ENCODE measurements around the gene ANKRD11. TPM values are rescaled to one million over a fixed set of nuclear protein-coding genes. Genes with fewer than 3 reads are reported as not detected.

The ANKRD11 gene
- total RNA-seq, 1 donor from 2014 or later: 165 TPM

DNA sequence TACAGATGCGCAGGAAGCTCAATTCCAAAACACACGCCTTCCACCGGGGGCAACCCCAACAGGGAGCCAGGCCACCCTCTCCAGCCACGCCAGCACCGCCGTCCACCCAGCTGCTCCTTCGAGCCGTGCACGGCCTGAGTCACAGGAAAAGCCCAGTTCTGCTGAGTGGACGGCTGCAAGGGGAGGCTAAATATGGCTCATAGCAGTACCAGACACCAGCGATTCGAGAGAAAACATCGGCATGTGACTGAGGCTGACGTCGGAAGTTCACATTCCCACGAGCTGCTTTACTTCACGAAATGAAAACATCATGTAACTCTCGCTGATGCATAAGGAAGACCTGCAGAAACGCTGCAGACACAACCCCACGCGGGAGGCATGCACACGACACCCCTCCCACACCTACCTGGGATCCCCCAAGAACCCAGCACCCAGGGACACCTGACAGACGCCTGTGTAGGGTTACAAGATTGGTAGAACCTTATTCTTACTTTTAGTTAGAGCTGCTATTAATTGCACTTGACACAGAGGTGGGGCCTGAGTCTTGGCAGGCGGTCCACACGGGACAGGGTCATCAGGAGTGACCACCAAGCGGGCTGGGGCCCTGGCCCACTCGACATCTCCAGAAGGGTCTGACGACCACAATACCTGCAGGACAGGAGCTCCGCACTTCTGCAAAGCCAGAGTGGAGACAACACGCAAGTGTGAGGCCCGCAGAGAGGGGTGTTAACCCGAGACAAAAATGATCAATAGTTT, 116.8 kb downstream of the ANKRD11 start:
- H3K36me3 Mint-ChIP-seq (ENCODE audit: low read depth, unreplicated experiment): peaks cover 18% of the 10 kb centered on the region
- H3K4me1 Mint-ChIP-seq (ENCODE audit: unreplicated experiment): peaks cover 68% of the 10 kb centered on the region
- no peak overlapping the region for H3K4me3 Mint-ChIP-seq (ENCODE audit: unreplicated experiment)
- H3K9me3 Mint-ChIP-seq (ENCODE audit: unreplicated experiment): no peaks in the 10 kb centered on the region
- H3K27me3 Mint-ChIP-seq (ENCODE audit: unreplicated experiment): no peaks in the 10 kb centered on the region
- no peak overlapping the region for H3K27ac Mint-ChIP-seq (ENCODE audit: unreplicated experiment)
- no peak for DNase-seq (ENCODE audit: low spot score)
- TF ChIP-seq, protein P1, sequence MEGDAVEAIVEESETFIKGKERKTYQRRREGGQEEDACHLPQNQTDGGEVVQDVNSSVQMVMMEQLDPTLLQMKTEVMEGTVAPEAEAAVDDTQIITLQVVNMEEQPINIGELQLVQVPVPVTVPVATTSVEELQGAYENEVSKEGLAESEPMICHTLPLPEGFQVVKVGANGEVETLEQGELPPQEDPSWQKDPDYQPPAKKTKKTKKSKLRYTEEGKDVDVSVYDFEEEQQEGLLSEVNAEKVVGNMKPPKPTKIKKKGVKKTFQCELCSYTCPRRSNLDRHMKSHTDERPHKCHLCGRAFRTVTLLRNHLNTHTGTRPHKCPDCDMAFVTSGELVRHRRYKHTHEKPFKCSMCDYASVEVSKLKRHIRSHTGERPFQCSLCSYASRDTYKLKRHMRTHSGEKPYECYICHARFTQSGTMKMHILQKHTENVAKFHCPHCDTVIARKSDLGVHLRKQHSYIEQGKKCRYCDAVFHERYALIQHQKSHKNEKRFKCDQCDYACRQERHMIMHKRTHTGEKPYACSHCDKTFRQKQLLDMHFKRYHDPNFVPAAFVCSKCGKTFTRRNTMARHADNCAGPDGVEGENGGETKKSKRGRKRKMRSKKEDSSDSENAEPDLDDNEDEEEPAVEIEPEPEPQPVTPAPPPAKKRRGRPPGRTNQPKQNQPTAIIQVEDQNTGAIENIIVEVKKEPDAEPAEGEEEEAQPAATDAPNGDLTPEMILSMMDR (IDR thresholded peaks at IDR 0.05; ENCODE audit: unreplicated experiment): no peak

DNA sequence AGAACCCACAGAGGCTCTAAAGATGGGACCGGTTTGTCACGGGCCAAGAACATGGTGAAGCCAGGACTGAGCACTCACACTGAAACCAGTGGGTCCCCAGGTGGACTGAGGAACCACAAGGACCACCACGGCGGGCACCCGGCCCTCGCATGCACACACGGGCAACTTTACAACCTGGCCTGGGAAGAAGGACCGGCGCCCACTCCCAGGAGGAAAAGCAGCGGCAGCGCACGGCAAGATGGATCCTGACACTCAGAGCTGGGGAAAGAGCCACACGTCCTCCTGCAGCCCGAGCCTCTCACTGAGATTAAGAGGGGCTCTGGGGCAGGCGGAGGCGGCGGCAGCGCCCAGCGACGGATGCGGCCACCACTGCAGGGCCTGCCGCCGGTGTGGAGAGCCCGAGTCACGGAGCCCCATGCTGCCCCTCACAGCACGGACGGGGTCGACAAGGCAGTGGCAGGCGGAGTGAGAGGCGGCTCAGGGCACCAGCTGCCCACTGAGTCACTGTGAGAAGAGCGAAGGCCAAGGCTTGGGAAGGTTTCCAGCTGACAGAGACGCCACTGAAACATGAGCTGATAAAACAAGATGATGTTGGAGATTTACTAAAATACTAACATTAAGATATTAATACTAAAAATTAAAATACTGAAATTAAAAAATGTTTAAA, 118.3 kb downstream of the ANKRD11 start:
- H3K4me1 Mint-ChIP-seq (ENCODE audit: unreplicated experiment): peaks cover 61% of the 10 kb centered on the region
- H3K27me3 Mint-ChIP-seq (ENCODE audit: unreplicated experiment): peaks cover 2% of the 10 kb centered on the region
- no peak overlapping the region for H3K27ac Mint-ChIP-seq (ENCODE audit: unreplicated experiment)
- DNase-seq (ENCODE audit: low spot score): no peak
- H3K9me3 Mint-ChIP-seq (ENCODE audit: unreplicated experiment): no peaks in the 10 kb centered on the region
- no peak overlapping the region for H3K4me3 Mint-ChIP-seq (ENCODE audit: unreplicated experiment)
- TF ChIP-seq, protein P1 (IDR thresholded peaks at IDR 0.05; ENCODE audit: unreplicated experiment): no peak
- H3K36me3 Mint-ChIP-seq (ENCODE audit: low read depth, unreplicated experiment): peaks cover 18% of the 10 kb centered on the region

GRCh38 chr16:89371386-89371785, 119.0 kb downstream of the ANKRD11 start:
- Mint-ChIP-seq H3K27ac (ENCODE audit: unreplicated experiment) (no peak overlapping the region), H3K36me3 (ENCODE audit: low read depth, unreplicated experiment) (peaks cover 21% of the 10 kb centered on the region), H3K4me3 (ENCODE audit: unreplicated experiment) (no peak overlapping the region), H3K27me3 (ENCODE audit: unreplicated experiment) (peaks cover 4% of the 10 kb centered on the region), H3K9me3 (ENCODE audit: unreplicated experiment) (no peaks in the 10 kb centered on the region), H3K4me1 (ENCODE audit: unreplicated experiment) (peaks cover 54% of the 10 kb centered on the region)
- TF ChIP-seq, protein P1 (IDR thresholded peaks at IDR 0.05; ENCODE audit: unreplicated experiment): no peak
- no peak for DNase-seq (ENCODE audit: low spot score)

- Mint-ChIP-seq H3K36me3 (ENCODE audit: low read depth, unreplicated experiment) (peaks cover 26% of the 10 kb centered on the region), H3K4me3 (ENCODE audit: unreplicated experiment) (no peak overlapping the region), H3K27ac (ENCODE audit: unreplicated experiment) (no peak overlapping the region), H3K9me3 (ENCODE audit: unreplicated experiment) (no peaks in the 10 kb centered on the region), H3K4me1 (ENCODE audit: unreplicated experiment) (peaks cover 46% of the 10 kb centered on the region), H3K27me3 (ENCODE audit: unreplicated experiment) (peaks cover 5% of the 10 kb centered on the region)
- DNase-seq (ENCODE audit: low spot score): no peak
- TF ChIP-seq, protein P1 (IDR thresholded peaks at IDR 0.05; ENCODE audit: unreplicated experiment): no peak
Observed at GRCh38 chr16:89370601-89371000, 119.8 kb downstream of the ANKRD11 start.

DNA sequence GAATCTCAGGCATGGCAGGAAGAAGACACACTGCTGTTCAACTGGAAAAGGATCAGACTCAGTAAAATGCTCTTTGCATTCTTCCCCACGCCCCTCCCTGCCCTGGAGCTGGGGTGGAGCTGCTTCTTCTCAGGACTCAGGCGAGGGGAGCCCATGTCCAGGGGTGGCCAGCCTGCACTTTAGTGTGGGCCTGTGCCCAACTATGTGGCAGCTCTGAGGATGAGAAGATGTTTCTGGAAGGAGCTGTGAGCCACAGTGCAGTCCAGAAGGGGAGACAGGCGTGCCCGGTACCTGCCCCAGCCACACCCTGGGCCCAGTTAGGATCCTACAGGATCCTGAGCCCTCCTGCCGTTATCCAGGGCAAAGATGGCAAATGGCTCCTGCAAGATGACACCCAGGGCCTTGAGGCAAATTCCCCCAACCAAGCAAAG, 120.3 kb downstream of the ANKRD11 start:
- no peak for DNase-seq (ENCODE audit: low spot score)
- H3K9me3 Mint-ChIP-seq (ENCODE audit: unreplicated experiment): no peaks in the 10 kb centered on the region
- H3K36me3 Mint-ChIP-seq (ENCODE audit: low read depth, unreplicated experiment): peaks cover 26% of the 10 kb centered on the region
- H3K27ac Mint-ChIP-seq (ENCODE audit: unreplicated experiment): no peak overlapping the region
- no peak overlapping the region for H3K4me3 Mint-ChIP-seq (ENCODE audit: unreplicated experiment)
- peaks cover 46% of the 10 kb centered on the region for H3K4me1 Mint-ChIP-seq (ENCODE audit: unreplicated experiment)
- peaks cover 5% of the 10 kb centered on the region for H3K27me3 Mint-ChIP-seq (ENCODE audit: unreplicated experiment)
- TF ChIP-seq, protein P1 (IDR thresholded peaks at IDR 0.05; ENCODE audit: unreplicated experiment): no peak
